ENCODE data around the gene CHAT.
A peak's percentile ranks its signal among the peaks of the same experiment; 100 is the strongest.

Gene CHAT

GRCh38 chr10:49609006-49609282 is 4.9 kb upstream of the CHAT start:
- Histone ChIP-seq H3K4me1 (peaks cover 15% of the 10 kb centered on the region), H3K27me3 (peaks cover 6% of the 10 kb centered on the region; the same call in 1 of the 2 replicates), H3K4me3 (ENCODE audit: low read depth, low read length) (peak overlapping the region; percentile 61), H3K9me3 (no peaks in the 10 kb centered on the region), H3K36me3 (no peaks in the 10 kb centered on the region)
- DNase-seq: no peak
- TF ChIP-seq, protein P1, sequence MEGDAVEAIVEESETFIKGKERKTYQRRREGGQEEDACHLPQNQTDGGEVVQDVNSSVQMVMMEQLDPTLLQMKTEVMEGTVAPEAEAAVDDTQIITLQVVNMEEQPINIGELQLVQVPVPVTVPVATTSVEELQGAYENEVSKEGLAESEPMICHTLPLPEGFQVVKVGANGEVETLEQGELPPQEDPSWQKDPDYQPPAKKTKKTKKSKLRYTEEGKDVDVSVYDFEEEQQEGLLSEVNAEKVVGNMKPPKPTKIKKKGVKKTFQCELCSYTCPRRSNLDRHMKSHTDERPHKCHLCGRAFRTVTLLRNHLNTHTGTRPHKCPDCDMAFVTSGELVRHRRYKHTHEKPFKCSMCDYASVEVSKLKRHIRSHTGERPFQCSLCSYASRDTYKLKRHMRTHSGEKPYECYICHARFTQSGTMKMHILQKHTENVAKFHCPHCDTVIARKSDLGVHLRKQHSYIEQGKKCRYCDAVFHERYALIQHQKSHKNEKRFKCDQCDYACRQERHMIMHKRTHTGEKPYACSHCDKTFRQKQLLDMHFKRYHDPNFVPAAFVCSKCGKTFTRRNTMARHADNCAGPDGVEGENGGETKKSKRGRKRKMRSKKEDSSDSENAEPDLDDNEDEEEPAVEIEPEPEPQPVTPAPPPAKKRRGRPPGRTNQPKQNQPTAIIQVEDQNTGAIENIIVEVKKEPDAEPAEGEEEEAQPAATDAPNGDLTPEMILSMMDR (IDR thresholded peaks at IDR 0.05; ENCODE audit: low read depth, low read length): no peak

DNA sequence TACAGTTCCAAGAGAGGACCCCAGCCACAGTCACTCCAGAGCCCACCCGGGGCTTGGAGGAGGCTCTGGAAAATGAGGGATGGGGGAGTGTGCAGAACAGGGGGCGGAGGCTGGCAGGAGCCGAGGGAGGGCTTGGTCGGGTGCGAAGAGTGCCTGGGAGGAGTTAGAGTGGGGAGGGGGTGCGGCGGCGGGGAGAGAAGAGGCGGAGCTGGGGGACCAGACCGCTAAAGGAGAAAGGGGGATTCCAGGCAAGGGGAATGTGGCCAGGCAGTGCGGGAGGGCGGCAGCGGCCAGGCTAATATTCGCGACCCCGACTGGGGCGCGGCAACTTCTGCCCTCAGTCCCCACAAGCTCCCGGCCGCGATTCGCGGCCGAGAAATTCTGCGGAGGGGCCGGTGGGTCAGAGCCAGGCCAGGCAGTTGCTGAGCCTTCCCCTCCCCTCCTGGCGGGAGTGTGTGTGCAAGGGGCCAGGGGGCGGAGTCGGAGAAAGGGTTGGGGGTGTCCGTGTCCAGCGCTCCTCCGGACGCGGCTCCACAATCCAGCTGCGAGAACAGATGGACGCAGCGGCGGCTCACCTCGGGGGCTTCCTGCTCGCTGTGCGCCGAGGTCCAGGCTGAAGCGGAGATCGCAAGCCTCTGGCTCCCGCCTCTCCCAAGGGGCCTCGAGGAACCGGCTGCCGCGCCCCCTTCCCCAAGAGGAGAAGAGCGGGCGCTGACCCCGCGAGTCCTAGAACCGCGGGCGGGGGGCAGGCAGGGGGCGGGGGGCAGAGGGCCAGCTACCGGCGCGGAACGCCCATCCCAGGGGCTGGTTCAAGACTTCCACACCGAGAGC is 4.3 kb upstream of the CHAT start:
- Histone ChIP-seq H3K4me1 (peaks cover 13% of the 10 kb centered on the region), H3K36me3 (no peaks in the 10 kb centered on the region), H3K27me3 (peaks cover 6% of the 10 kb centered on the region; the same call in 1 of the 2 replicates), H3K4me3 (ENCODE audit: low read depth, low read length) (peak overlapping the region; percentile 61), H3K9me3 (no peaks in the 10 kb centered on the region)
- peak; percentile 70 for DNase-seq
- TF ChIP-seq, protein P1 (IDR thresholded peaks at IDR 0.05; ENCODE audit: low read depth, low read length): no peak

DNA sequence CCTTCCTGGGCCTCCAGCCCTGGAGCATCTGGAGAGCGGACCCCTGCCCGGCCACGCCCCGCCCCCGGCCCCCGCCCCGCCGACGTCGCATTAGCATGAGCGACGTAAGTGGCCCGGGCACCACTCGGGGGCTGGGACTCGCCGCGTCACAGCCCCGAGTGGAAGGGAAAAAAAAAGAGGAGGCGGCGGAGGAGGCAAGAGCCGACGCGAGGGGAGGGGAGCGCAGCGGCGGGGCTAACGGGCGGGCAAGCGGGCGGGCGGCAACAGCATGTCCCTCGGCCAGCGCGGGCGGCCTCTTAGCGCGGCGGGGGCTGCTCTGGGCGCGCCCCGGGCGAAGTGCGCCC is 3.8 kb upstream of the CHAT start, which contains the start of gene SLC18A3:
Gene SLC18A3, plus strand, starts transcription at position 197 of the 344 bp plus-strand sequence. CDS start 431 bp downstream, outside the sequence.
- TF ChIP-seq, protein P1 (IDR thresholded peaks at IDR 0.05; ENCODE audit: low read depth, low read length): no peak
- H3K4me3 ChIP-seq (ENCODE audit: low read depth, low read length): peak within 1 kb of the TSS; percentile 61
- H3K36me3 ChIP-seq: no peaks in the 10 kb centered on the region
- H3K4me1 ChIP-seq: peaks cover 11% of the 10 kb centered on the region
- no peaks in the 10 kb centered on the region for H3K9me3 ChIP-seq
- peak; percentile 80 for DNase-seq
- H3K27me3 ChIP-seq: peaks cover 6% of the 10 kb centered on the region; the same call in 1 of the 2 replicates

- Histone ChIP-seq H3K36me3 (no peaks in the 10 kb centered on the region), H3K4me1 (peaks cover 10% of the 10 kb centered on the region), H3K27me3 (peaks cover 6% of the 10 kb centered on the region; the same call in 1 of the 2 replicates), H3K9me3 (no peaks in the 10 kb centered on the region), H3K4me3 (ENCODE audit: low read depth, low read length) (peak overlapping the region; percentile 54)
- TF ChIP-seq, protein P1 (IDR thresholded peaks at IDR 0.05; ENCODE audit: low read depth, low read length): no peak
- no peak for DNase-seq
Measured at GRCh38 chr10:49610458-49611165, 3.2 kb upstream of the CHAT start.

DNA sequence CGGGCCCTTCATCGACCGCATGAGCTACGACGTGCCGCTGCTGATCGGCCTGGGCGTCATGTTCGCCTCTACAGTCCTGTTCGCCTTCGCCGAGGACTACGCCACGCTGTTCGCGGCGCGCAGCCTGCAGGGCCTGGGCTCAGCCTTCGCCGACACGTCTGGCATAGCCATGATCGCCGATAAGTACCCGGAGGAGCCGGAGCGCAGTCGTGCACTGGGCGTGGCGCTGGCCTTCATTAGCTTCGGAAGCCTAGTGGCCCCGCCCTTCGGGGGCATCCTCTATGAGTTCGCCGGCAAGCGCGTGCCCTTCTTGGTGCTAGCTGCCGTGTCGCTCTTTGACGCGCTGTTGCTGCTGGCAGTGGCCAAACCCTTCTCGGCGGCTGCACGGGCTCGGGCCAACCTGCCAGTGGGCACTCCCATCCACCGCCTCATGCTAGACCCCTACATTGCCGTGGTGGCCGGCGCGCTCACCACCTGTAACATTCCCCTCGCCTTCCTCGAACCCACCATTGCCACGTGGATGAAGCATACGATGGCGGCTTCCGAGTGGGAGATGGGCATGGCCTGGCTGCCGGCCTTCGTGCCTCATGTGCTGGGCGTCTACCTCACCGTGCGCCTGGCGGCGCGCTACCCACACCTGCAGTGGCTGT is 2.5 kb upstream of the CHAT start:
- Histone ChIP-seq H3K36me3 (no peaks in the 10 kb centered on the region), H3K4me3 (ENCODE audit: low read depth, low read length) (peak overlapping the region; percentile 54), H3K4me1 (peaks cover 14% of the 10 kb centered on the region), H3K9me3 (no peaks in the 10 kb centered on the region), H3K27me3 (peaks cover 6% of the 10 kb centered on the region; the same call in 1 of the 2 replicates)
- TF ChIP-seq, protein P1 (IDR thresholded peaks at IDR 0.05; ENCODE audit: low read depth, low read length): no peak
- no peak for DNase-seq
